Coronary artery (tissue), 2 donors: ENCODE measurements around the gene TASP1.

ENCODE experiments used
- DNase-seq: peaks from one replicate; pipeline ENCODE4 v3.0.0-alpha.2; 2017; ENCODE audit warnings: low spot score
- H3K27ac ChIP-seq, 2 donors: fragments of 200-600 bp; sonication (generic); one replicate each; pipeline ENCODE4 v1.5.1; 2016 to 2019
- H3K4me3 ChIP-seq: fragments of 200-600 bp; sonication (generic); 2 replicates; pipeline ENCODE4 v1.5.1; 2016; ENCODE audit warnings: mild to moderate bottlenecking, moderate library complexity
- CTCF ChIP-seq: fragments of 200-600 bp; sonication (generic); IDR thresholded peaks from one replicate; pipeline ENCODE4 v1.5.1; 2019; ENCODE audit warnings: antibody characterized with exemption

TASP1 gene

GRCh38 chr20:13588049-13588448 lies 50.7 kb downstream of the TASP1 start:
- Histone ChIP-seq H3K4me3 (no peak overlapping the region), H3K27ac (no peak overlapping the region)
- DNase-seq = no peak
- no peak for TF ChIP-seq CTCF

- no peak for DNase-seq
- H3K4me3 ChIP-seq = no peak overlapping the region
- no peak for TF ChIP-seq CTCF
- H3K27ac ChIP-seq = no peak overlapping the region
Measured at GRCh38 chr20:13587370-13587769, 51.4 kb downstream of the TASP1 start.

GRCh38 chr20:13586133-13586532 lies 52.6 kb downstream of the TASP1 start:
- no peak overlapping the region for H3K27ac ChIP-seq
- H3K4me3 ChIP-seq = no peak overlapping the region
- DNase-seq = no peak
- no peak for TF ChIP-seq CTCF

GRCh38 chr20:13581451-13581850 lies 57.3 kb downstream of the TASP1 start:
- Histone ChIP-seq H3K4me3 (no peak overlapping the region), H3K27ac (no peak overlapping the region)
- no peak for TF ChIP-seq CTCF
- no peak for DNase-seq

- Histone ChIP-seq H3K27ac (no peak overlapping the region), H3K4me3 (no peak overlapping the region)
- DNase-seq = no peak
- no peak for TF ChIP-seq CTCF
Measured at GRCh38 chr20:13580707-13581106, 58.0 kb downstream of the TASP1 start.

GRCh38 chr20:13574071-13574470 lies 64.7 kb downstream of the TASP1 start:
- no peak overlapping the region for H3K4me3 ChIP-seq
- no peak for DNase-seq
- TF ChIP-seq CTCF = no peak
- H3K27ac ChIP-seq = no peak overlapping the region

- no peak for DNase-seq
- H3K4me3 ChIP-seq = no peak overlapping the region
- H3K27ac ChIP-seq = no peak overlapping the region
- no peak for TF ChIP-seq CTCF
Measured at GRCh38 chr20:13571662-13572061, 67.1 kb downstream of the TASP1 start.
